IMR-90 (cell line): ENCODE measurements around the gene BRPF3. TPM values are rescaled to one million over a fixed set of nuclear protein-coding genes. Genes with fewer than 3 reads are reported as not detected.

Experiments
- ATAC-seq: fragments of 200-7000 bp; cut with Tn5 transposase; 2 replicates; pipeline ENCODE4 v1.9.1; 2020; ENCODE audit warnings: low read depth, mild to moderate bottlenecking, moderate library complexity
- BruUV-seq: library from RNA; stranded (reverse); fragments of 400-500 nt; replicated peaks from 2 replicates; lab custom pipeline; 2021; lab: Mats Ljungman, UMichigan
- CTCF ChIA-PET: fragments of 300-600 bp; formaldehyde crosslinking; extraction: SDS; loops from one replicate; lab custom pipeline; 2021; ENCODE audit warnings: antibody characterized with exemption; lab: Yijun Ruan, JAX
- POLR2A ChIA-PET: fragments of 300-600 bp; sonication (Branson Sonifier 250); formaldehyde crosslinking; loops from one replicate; lab custom pipeline; 2022; ENCODE audit warnings: antibody characterized with exemption; ENCODE audit not compliant: unreplicated experiment; lab: Charles Lee
- DNase-seq: peaks from one replicate; pipeline ENCODE4 v3.0.0; 2013
- H2AFZ ChIP-seq: replicated peaks from 2 replicates; pipeline ENCODE3; 2013; ENCODE audit warnings: low read length, mild to moderate bottlenecking; ENCODE audit not compliant: poor library complexity
- H2AK5ac ChIP-seq: 2 replicates; pipeline ENCODE4 v1.6.1; 2013; ENCODE audit warnings: low read depth, low read length, inconsistent platforms
- H2AK9ac ChIP-seq: replicated peaks from 2 replicates; pipeline ENCODE3; 2013; ENCODE audit warnings: mild to moderate bottlenecking, low read depth, low read length, moderate library complexity; ENCODE audit not compliant: poor library complexity
- H2BK120ac ChIP-seq: 2 replicates; pipeline ENCODE4 v1.6.1; 2013; ENCODE audit warnings: low read depth, low read length, inconsistent platforms
- H2BK15ac ChIP-seq: 3 replicates; pipeline ENCODE4 v1.6.1; 2013; ENCODE audit warnings: low read depth, low read length, inconsistent platforms
- H2BK20ac ChIP-seq: 2 replicates; pipeline ENCODE4 v1.6.1; 2013; ENCODE audit warnings: low read depth, mild to moderate bottlenecking, inconsistent platforms, low read length, moderate library complexity
- H2BK5ac ChIP-seq: 2 replicates; pipeline ENCODE4 v1.6.1; 2013; ENCODE audit warnings: mild to moderate bottlenecking, low read depth, low read length, inconsistent platforms; ENCODE audit not compliant: poor library complexity, severe bottlenecking
- H3K14ac ChIP-seq: replicated peaks from 2 replicates; pipeline ENCODE4 v1.6.1; 2013; ENCODE audit warnings: low read depth, low read length, inconsistent platforms
- H3K18ac ChIP-seq: 2 replicates; pipeline ENCODE4 v1.6.1; 2013; ENCODE audit warnings: low read depth, low read length, control low read depth
- H3K23ac ChIP-seq: 2 replicates; pipeline ENCODE4 v1.6.1; 2013; ENCODE audit warnings: low read depth, low read length, inconsistent platforms
- H3K27ac ChIP-seq: 2 replicates; pipeline ENCODE4 v1.5.1; 2013; ENCODE audit warnings: mild to moderate bottlenecking, control low read depth, low read length; ENCODE audit not compliant: insufficient read depth
- H3K27me3 ChIP-seq: 2 replicates; pipeline ENCODE4 v1.6.1; 2013; ENCODE audit warnings: low read length; ENCODE audit not compliant: control insufficient read depth, insufficient read depth
- H3K36me3 ChIP-seq: 2 replicates; pipeline ENCODE4 v1.6.1; 2013; ENCODE audit warnings: low read length, mixed read lengths; ENCODE audit not compliant: control insufficient read depth, insufficient read depth
- H3K4ac ChIP-seq: 2 replicates; pipeline ENCODE4 v1.6.1; 2013; ENCODE audit warnings: low read depth, low read length, inconsistent platforms
- H3K4me1 ChIP-seq: 2 replicates; pipeline ENCODE4 v1.6.1; 2013; ENCODE audit warnings: low read length, mixed read lengths; ENCODE audit not compliant: control insufficient read depth, insufficient read depth
- H3K4me2 ChIP-seq: 2 replicates; pipeline ENCODE4 v1.6.1; 2013; ENCODE audit warnings: low read depth, mild to moderate bottlenecking, control low read depth, low read length, moderate library complexity
- H3K4me3 ChIP-seq: 2 replicates; pipeline ENCODE4 v1.5.1; 2013; ENCODE audit warnings: low read depth, mild to moderate bottlenecking, control low read depth, low read length, moderate library complexity; ENCODE audit not compliant: insufficient read depth
- H3K56ac ChIP-seq: 2 replicates; pipeline ENCODE4 v1.6.1; 2013; ENCODE audit warnings: low read length, inconsistent platforms; ENCODE audit not compliant: insufficient read depth; ENCODE audit errors: extremely low read depth
- H3K79me1 ChIP-seq, 2 experiments: 2 replicates each; pipeline ENCODE4 v1.6.1; 2013; ENCODE audit warnings: low read length in 2 of 2, inconsistent platforms in 1 of 2, low read depth in 1 of 2
- H3K9ac ChIP-seq: 2 replicates; pipeline ENCODE4 v1.6.1; 2013; ENCODE audit warnings: low read depth, low read length, control low read depth
- H3K9me1 ChIP-seq: 2 replicates; pipeline ENCODE4 v1.6.1; 2013; ENCODE audit warnings: low read length, inconsistent platforms; ENCODE audit not compliant: insufficient read depth
- H3K9me3 ChIP-seq: 2 replicates; pipeline ENCODE4 v1.6.1; 2013; ENCODE audit warnings: low read length; ENCODE audit not compliant: control insufficient read depth, insufficient read depth
- H4K20me1 ChIP-seq: 2 replicates; pipeline ENCODE4 v1.6.1; 2013; ENCODE audit warnings: low read length, inconsistent platforms; ENCODE audit not compliant: insufficient read depth
- H4K5ac ChIP-seq: 2 replicates; pipeline ENCODE4 v1.6.1; 2013; ENCODE audit warnings: mild to moderate bottlenecking, low read depth, low read length, control low read depth
- H4K8ac ChIP-seq, 2 experiments: 2 replicates each; pipeline ENCODE4 v1.6.1; 2013; ENCODE audit warnings: low read depth in 2 of 2, low read length in 2 of 2, control low read depth in 1 of 2, inconsistent platforms in 1 of 2
- H4K91ac ChIP-seq: 2 replicates; pipeline ENCODE4 v1.6.1; 2013; ENCODE audit warnings: low read depth, low read length, inconsistent platforms; ENCODE audit not compliant: insufficient read depth
- BHLHE40 ChIP-seq: fragments of 150-350 bp; IDR thresholded peaks from 2 replicates; pipeline ENCODE4 v1.6.1; 2016; ENCODE audit warnings: mild to moderate bottlenecking, low read depth, low read length
- CEBPB ChIP-seq: IDR thresholded peaks from 2 replicates; pipeline ENCODE4 v1.6.1; 2012; ENCODE audit warnings: low read depth, low read length, improper control_type of control experiment
- CHD1 ChIP-seq: IDR thresholded peaks from 2 replicates; pipeline ENCODE4 v1.6.1; 2012; ENCODE audit warnings: low read depth, low read length, improper control_type of control experiment
- FOS ChIP-seq: fragments of 150-350 bp; IDR thresholded peaks from 2 replicates; pipeline ENCODE4 v1.6.1; 2016; ENCODE audit warnings: low read depth, low read length
- MAFK ChIP-seq: IDR thresholded peaks from 2 replicates; pipeline ENCODE4 v1.6.1; 2012; ENCODE audit warnings: low read depth, low read length, improper control_type of control experiment
- MAZ ChIP-seq: IDR thresholded peaks from 2 replicates; pipeline ENCODE4 v1.6.1; 2012; ENCODE audit warnings: low read depth, mild to moderate bottlenecking, low read length, improper control_type of control experiment, moderate library complexity, borderline replicate concordance
- MXI1 ChIP-seq: IDR thresholded peaks from 2 replicates; pipeline ENCODE4 v1.6.1; 2012; ENCODE audit warnings: low read depth, mild to moderate bottlenecking, low read length, moderate library complexity, borderline replicate concordance
- NFE2L2 ChIP-seq: fragments of 150-350 bp; IDR thresholded peaks from 2 replicates; pipeline ENCODE4 v1.6.1; 2016; ENCODE audit warnings: low read depth, mild to moderate bottlenecking, low read length
- POLR2A ChIP-seq: IDR thresholded peaks from 2 replicates; pipeline ENCODE4 v1.6.1; 2012; ENCODE audit warnings: mild to moderate bottlenecking, low read depth, low read length
- RAD21 ChIP-seq: IDR thresholded peaks from 2 replicates; pipeline ENCODE4 v1.6.1; 2012; ENCODE audit warnings: low read length, improper control_type of control experiment
- RCOR1 ChIP-seq: IDR thresholded peaks from 2 replicates; pipeline ENCODE4 v1.6.1; 2012; ENCODE audit warnings: mild to moderate bottlenecking, low read length, improper control_type of control experiment; ENCODE audit not compliant: insufficient replicate concordance
- RFX5 ChIP-seq: IDR thresholded peaks from 2 replicates; pipeline ENCODE4 v1.8.0; 2012; ENCODE audit warnings: low read depth, mild to moderate bottlenecking, low read length, moderate library complexity
- SMC3 ChIP-seq: fragments of 150-350 bp; IDR thresholded peaks from 2 replicates; pipeline ENCODE4 v1.6.1; 2016; ENCODE audit warnings: low read depth, mild to moderate bottlenecking, antibody characterized with exemption, low read length, moderate library complexity
- WGBS, 2 experiments: methylation state at CpG; one replicate each; pipeline versions ENCODE4 v1.1.5 to v1.1.7; 2013; ENCODE audit warnings: missing lambda C conversion rate in 2 of 2; ENCODE audit not compliant: insufficient read length in 1 of 2; ENCODE audit errors: extremely low coverage in 2 of 2; 5-methylcytosine and 5-hydroxymethylcytosine counted together
- dilution Hi-C: fragments of 300-500 bp; cut with HindIII; formaldehyde crosslinking; loops from one replicate; pipeline ENCODE4 v1.14.3; 2018; ENCODE audit warnings: low sequenced_read_pairs; ENCODE audit not compliant: unreplicated experiment
- in situ Hi-C: fragments of 300-500 bp; cut with MboI; formaldehyde crosslinking; loops from 3 replicates; pipeline ENCODE4 v1.14.3; 2019; ENCODE audit warnings: low sequenced_read_pairs, inconsistent platforms, mixed read lengths
- intact Hi-C: fragments of 100-400 bp; cut with micrococcal nuclease; formaldehyde crosslinking; loops from 2 replicates; pipeline ENCODE4 v1.10.0; 2022
- polyA plus RNA-seq, 3 experiments: library from polyadenylated mRNA; depleted of rRNA; stranded (reverse); fragments of >200 nt; gene quantifications; 2 replicates each; pipeline ENCODE4 v1.2.3, GENCODE V29; 2012; ENCODE audit warnings: low replicate concordance in 1 of 3
- total RNA-seq: library from RNA; depleted of rRNA; stranded (reverse); fragments of >200 nt; gene quantifications from 2 replicates; pipeline ENCODE4 v1.2.3, GENCODE V29; 2012
- TF ChIP-seq, protein P1 (sequence below): fragments of 150-350 bp; IDR thresholded peaks from 2 replicates; pipeline ENCODE4 v1.6.1; 2017; ENCODE audit warnings: mild to moderate bottlenecking, antibody characterized with exemption, low read length, low read depth
- TF ChIP-seq, protein P2 (sequence below): fragments of 150-350 bp; IDR thresholded peaks from 2 replicates; pipeline ENCODE4 v1.6.1; 2016; ENCODE audit warnings: low read depth, mild to moderate bottlenecking, low read length, moderate library complexity, borderline replicate concordance
- TF ChIP-seq, protein P3 (sequence below): conservative IDR thresholded peaks from 2 replicates; pipeline ENCODE4 v1.5.1; 2012; ENCODE audit warnings: mild to moderate bottlenecking, low read depth, low read length, improper control_type of control experiment

The BRPF3 gene
- total and polyA plus RNA-seq, 2 of the 4 experiments (the other 2 are of a cell fraction) = 10.2 to 17.2 TPM

DNA sequence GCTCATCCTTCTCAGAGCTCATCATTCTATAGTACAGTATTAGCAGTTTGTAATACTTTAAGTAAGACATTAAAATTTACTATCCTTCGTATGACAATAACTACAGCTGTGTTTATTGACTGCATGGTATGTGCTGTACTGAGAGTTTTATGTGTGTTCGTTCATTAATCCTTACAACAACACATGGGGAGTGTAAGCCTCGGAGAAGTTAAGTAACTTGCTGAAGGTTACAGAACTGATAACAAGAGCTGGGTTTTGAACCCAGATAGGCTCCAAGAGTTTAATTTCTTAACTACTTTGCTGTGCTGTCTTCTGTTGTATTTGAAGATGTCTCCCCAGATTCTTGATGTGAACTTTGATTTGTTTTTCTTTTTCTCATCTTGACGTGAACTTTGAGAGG lies 23.7 kb downstream of the BRPF3 start:
- Histone ChIP-seq H3K9me1 (peaks cover 14% of the 10 kb centered on the region), H4K8ac (no peak overlapping the region), H4K20me1 (peaks cover 19% of the 10 kb centered on the region; the same call in 1 of the 2 replicates), H3K4ac (no peak overlapping the region), H3K79me1 (peaks cover 17 to 47% of the 10 kb centered on the region in 2 experiments), H3K18ac (no peak overlapping the region), H3K9me3 (no peaks in the 10 kb centered on the region), H3K14ac (no peak overlapping the region), H3K9ac (no peak overlapping the region), H2BK120ac (no peak overlapping the region), H2BK5ac (no peak overlapping the region), H3K4me3 (no peak overlapping the region), H4K5ac (no peak overlapping the region), H3K56ac (no peak overlapping the region), H2AK5ac (no peak overlapping the region), H3K27ac (no peak overlapping the region), H3K23ac (no peak overlapping the region), H3K36me3 (peaks cover 49% of the 10 kb centered on the region), H3K27me3 (no peaks in the 10 kb centered on the region), H2BK20ac (no peak overlapping the region), H3K4me1 (peaks cover 11% of the 10 kb centered on the region), H3K4me2 (no peak overlapping the region), H4K91ac (no peak overlapping the region), H2BK15ac (no peak overlapping the region), H2AK9ac (no peak overlapping the region), H2AFZ (no peak overlapping the region)
- CTCF ChIA-PET = interaction anchor here (0.6 kb wide), 1 partner anchor 14 kb away, joined by 3 read pairs; no protein-coding TSS in a partner anchor
- TF ChIP-seq BHLHE40 (no peak), MAZ (no peak), RAD21 (no peak), CEBPB (no peak), CHD1 (no peak), MXI1 (no peak), SMC3 (no peak), RFX5 (no peak), POLR2A (no peak), RCOR1 (no peak), MAFK (no peak), FOS (no peak), NFE2L2 (no peak)
- TF ChIP-seq, protein P1, sequence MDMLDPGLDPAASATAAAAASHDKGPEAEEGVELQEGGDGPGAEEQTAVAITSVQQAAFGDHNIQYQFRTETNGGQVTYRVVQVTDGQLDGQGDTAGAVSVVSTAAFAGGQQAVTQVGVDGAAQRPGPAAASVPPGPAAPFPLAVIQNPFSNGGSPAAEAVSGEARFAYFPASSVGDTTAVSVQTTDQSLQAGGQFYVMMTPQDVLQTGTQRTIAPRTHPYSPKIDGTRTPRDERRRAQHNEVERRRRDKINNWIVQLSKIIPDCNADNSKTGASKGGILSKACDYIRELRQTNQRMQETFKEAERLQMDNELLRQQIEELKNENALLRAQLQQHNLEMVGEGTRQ = no peak
- TF ChIP-seq, protein P2, sequence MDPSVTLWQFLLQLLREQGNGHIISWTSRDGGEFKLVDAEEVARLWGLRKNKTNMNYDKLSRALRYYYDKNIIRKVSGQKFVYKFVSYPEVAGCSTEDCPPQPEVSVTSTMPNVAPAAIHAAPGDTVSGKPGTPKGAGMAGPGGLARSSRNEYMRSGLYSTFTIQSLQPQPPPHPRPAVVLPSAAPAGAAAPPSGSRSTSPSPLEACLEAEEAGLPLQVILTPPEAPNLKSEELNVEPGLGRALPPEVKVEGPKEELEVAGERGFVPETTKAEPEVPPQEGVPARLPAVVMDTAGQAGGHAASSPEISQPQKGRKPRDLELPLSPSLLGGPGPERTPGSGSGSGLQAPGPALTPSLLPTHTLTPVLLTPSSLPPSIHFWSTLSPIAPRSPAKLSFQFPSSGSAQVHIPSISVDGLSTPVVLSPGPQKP = no peak
- TF ChIP-seq, protein P3, sequence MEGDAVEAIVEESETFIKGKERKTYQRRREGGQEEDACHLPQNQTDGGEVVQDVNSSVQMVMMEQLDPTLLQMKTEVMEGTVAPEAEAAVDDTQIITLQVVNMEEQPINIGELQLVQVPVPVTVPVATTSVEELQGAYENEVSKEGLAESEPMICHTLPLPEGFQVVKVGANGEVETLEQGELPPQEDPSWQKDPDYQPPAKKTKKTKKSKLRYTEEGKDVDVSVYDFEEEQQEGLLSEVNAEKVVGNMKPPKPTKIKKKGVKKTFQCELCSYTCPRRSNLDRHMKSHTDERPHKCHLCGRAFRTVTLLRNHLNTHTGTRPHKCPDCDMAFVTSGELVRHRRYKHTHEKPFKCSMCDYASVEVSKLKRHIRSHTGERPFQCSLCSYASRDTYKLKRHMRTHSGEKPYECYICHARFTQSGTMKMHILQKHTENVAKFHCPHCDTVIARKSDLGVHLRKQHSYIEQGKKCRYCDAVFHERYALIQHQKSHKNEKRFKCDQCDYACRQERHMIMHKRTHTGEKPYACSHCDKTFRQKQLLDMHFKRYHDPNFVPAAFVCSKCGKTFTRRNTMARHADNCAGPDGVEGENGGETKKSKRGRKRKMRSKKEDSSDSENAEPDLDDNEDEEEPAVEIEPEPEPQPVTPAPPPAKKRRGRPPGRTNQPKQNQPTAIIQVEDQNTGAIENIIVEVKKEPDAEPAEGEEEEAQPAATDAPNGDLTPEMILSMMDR = no peak
- no peak for ATAC-seq
- WGBS, 2 experiments = no CpG with 5 or more reads among the region's 4 CpGs
- in situ Hi-C loops (no loop called here), intact Hi-C loops (no loop called here), dilution Hi-C loops (no loop called here)
- no peak for DNase-seq
- no TSS peak for BruUV-seq
- POLR2A ChIA-PET = no interaction called here
